Prostate gland (tissue), 2 donors: ENCODE measurements around the gene SH2D3C. TPM values are rescaled to one million over a fixed set of nuclear protein-coding genes. Genes with fewer than 3 reads are reported as not detected.

ENCODE experiments used
- DNase-seq: peaks from one replicate; pipeline ENCODE4 v3.0.0-alpha.2; 2019; ENCODE audit warnings: low spot score
- H3K27ac ChIP-seq, 2 donors: fragments of 200-600 bp; sonication (generic); 2 replicates each; pipeline ENCODE4 v1.5.1; 2017 to 2019
- H3K27me3 ChIP-seq: fragments of 200-600 bp; sonication (generic); replicated peaks from 2 replicates; pipeline ENCODE4 v1.5.1; 2019; ENCODE audit not compliant: insufficient read depth
- H3K36me3 ChIP-seq, 2 donors: fragments of 200-600 bp; sonication (generic); 1 replicate in 1 of 2; 2 replicates in 1 of 2; pipeline versions ENCODE4 v1.5.1 to v1.8.1; 2017 to 2019
- H3K4me1 ChIP-seq: fragments of 200-600 bp; sonication (generic); replicated peaks from 2 replicates; pipeline ENCODE4 v1.5.1; 2019
- H3K4me3 ChIP-seq, 2 donors: fragments of 200-600 bp; sonication (generic); 2 replicates each; pipeline ENCODE4 v1.5.1; 2017 to 2019
- H3K9me3 ChIP-seq: fragments of 200-600 bp; sonication (generic); 2 replicates; pipeline ENCODE4 v1.5.1; 2017
- POLR2A ChIP-seq: fragments of 450-650 bp; IDR thresholded peaks from one replicate; pipeline ENCODE4 v1.6.1; 2016; ENCODE audit warnings: antibody characterized with exemption, mild to moderate bottlenecking
- POLR2AphosphoS5 ChIP-seq: sonication (generic); formaldehyde crosslinking; IDR thresholded peaks from one replicate; pipeline ENCODE4 v1.6.1; 2017; ENCODE audit warnings: antibody characterized with exemption
- WGBS: methylation state at CpG from one replicate; pipeline ENCODE4 v1.1.5; 2018; 5-methylcytosine and 5-hydroxymethylcytosine counted together
- intact Hi-C: fragments of 100-400 bp; cut with DNase I; formaldehyde crosslinking; loops from one replicate; pipeline ENCODE4 v1.14.2; 2022
- total RNA-seq, 2 donors: library from RNA; depleted of rRNA; stranded (reverse); fragments of >200 nt; gene quantifications; one replicate each; pipeline ENCODE4 v1.1.0, GENCODE V29; 2016
- TF ChIP-seq, protein P1 (sequence below), 4 experiments: fragments of 200-600 bp in 2 of 4; fragments of 450-650 bp in 2 of 4; sonication (generic) in 2 of 4; IDR thresholded peaks; 1 replicate in 3 of 4; 2 replicates in 1 of 4; pipeline ENCODE4 v1.5.1; 2016 to 2019; ENCODE audit warnings: antibody characterized with exemption in 4 of 4, mild to moderate bottlenecking in 2 of 4, moderate library complexity in 2 of 4

Gene SH2D3C
- total RNA-seq, 2 donors from 2014 or later, result 5.5 to 11.4 TPM

DNA sequence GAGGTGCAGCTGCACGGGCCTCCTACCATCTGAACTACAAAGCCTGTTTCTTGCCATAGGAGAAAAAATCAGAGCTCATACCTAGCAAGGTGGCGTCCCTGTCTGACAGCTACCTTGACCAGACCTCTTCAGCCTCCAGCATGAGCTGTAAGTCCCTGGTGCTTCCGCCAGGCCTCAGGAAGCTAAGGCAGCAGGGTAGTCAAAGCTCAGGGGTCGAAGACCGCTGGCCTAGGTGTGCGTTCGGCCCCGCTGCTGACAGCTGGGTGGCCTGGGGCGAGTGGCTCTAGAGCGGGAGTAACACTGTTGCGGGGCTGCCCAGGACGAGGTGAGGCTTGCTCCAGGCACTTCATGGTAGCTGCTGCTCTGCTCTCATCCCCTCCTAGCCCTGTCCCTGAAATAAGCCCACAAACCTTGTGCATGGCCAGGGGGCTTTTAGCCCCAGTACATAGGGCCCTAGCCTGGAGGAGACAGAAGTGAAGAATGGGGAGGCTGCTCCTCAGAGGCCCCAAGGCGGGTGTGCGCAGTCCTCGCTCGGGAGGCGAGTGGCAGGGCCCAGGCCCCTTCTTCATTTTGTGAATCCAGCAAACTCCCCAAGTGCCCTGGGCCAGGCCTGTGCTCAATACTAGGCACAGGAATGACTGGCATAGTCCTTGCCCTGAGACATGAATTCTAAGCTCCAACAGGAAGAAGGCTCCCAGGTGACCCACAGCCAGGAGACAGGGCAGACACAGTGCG, 48.8 kb downstream of the SH2D3C start:
- no peaks in the 10 kb centered on the region for H3K27me3 ChIP-seq
- no peaks in the 10 kb centered on the region for H3K4me1 ChIP-seq
- no peaks in the 10 kb centered on the region for H3K9me3 ChIP-seq
- peaks cover 0 to 11% of the 10 kb centered on the region in 2 donors for H3K36me3 ChIP-seq
- TF ChIP-seq, protein P1, sequence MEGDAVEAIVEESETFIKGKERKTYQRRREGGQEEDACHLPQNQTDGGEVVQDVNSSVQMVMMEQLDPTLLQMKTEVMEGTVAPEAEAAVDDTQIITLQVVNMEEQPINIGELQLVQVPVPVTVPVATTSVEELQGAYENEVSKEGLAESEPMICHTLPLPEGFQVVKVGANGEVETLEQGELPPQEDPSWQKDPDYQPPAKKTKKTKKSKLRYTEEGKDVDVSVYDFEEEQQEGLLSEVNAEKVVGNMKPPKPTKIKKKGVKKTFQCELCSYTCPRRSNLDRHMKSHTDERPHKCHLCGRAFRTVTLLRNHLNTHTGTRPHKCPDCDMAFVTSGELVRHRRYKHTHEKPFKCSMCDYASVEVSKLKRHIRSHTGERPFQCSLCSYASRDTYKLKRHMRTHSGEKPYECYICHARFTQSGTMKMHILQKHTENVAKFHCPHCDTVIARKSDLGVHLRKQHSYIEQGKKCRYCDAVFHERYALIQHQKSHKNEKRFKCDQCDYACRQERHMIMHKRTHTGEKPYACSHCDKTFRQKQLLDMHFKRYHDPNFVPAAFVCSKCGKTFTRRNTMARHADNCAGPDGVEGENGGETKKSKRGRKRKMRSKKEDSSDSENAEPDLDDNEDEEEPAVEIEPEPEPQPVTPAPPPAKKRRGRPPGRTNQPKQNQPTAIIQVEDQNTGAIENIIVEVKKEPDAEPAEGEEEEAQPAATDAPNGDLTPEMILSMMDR (IDR thresholded peaks at IDR 0.05), result no peak
- TF ChIP-seq POLR2A (no peak), POLR2AphosphoS5 (no peak)
- intact Hi-C loops, result loop anchor here (5.0 kb wide), 1 partner anchor 222 kb away; no protein-coding TSS in a partner anchor
- 89% methylated on average over 18 of the region's 18 CpGs for WGBS
- no peak overlapping the region for H3K27ac ChIP-seq
- no peak for DNase-seq
- no peak overlapping the region for H3K4me3 ChIP-seq

- no peak overlapping the region for H3K27ac ChIP-seq
- TF ChIP-seq, protein P1 (IDR thresholded peaks at IDR 0.05), result no peak
- TF ChIP-seq POLR2AphosphoS5 (no peak), POLR2A (no peak)
- peaks cover 0 to 11% of the 10 kb centered on the region in 2 donors for H3K36me3 ChIP-seq
- H3K4me1 ChIP-seq, result no peaks in the 10 kb centered on the region
- no peaks in the 10 kb centered on the region for H3K9me3 ChIP-seq
- H3K27me3 ChIP-seq, result no peaks in the 10 kb centered on the region
- no peak overlapping the region for H3K4me3 ChIP-seq
- no peak for DNase-seq
- intact Hi-C loops, result no loop called here
- WGBS, result 89% methylated on average over 8 of the region's 8 CpGs
Observed at GRCh38 chr9:127728808-127729207, 49.7 kb downstream of the SH2D3C start.

GRCh38 chr9:127726871-127727270, 51.6 kb downstream of the SH2D3C start:
- Histone ChIP-seq H3K27ac (no peak overlapping the region), H3K4me1 (no peaks in the 10 kb centered on the region), H3K4me3 (no peak overlapping the region), H3K27me3 (no peaks in the 10 kb centered on the region), H3K36me3 (peaks cover 0 to 2% of the 10 kb centered on the region in 2 donors), H3K9me3 (no peaks in the 10 kb centered on the region)
- DNase-seq, result no peak
- intact Hi-C loops, result no loop called here
- 80% methylated on average over 8 of the region's 8 CpGs for WGBS
- TF ChIP-seq POLR2A (no peak), POLR2AphosphoS5 (no peak)
- TF ChIP-seq, protein P1 (IDR thresholded peaks at IDR 0.05), result no peak

GRCh38 chr9:127724012-127724411, 54.5 kb downstream of the SH2D3C start:
- H3K27ac ChIP-seq, result no peak overlapping the region
- 40% methylated on average over 22 of the region's 23 CpGs for WGBS
- TF ChIP-seq POLR2A, result no peak
- TF ChIP-seq POLR2AphosphoS5, result no peak
- TF ChIP-seq, protein P1 (IDR thresholded peaks at IDR 0.05), result no peak

GRCh38 chr9:127723444-127723843, 55.0 kb downstream of the SH2D3C start:
- intact Hi-C loops, result no loop called here
- no peak for DNase-seq
- 30% methylated on average over 5 of the region's 5 CpGs for WGBS
- Histone ChIP-seq H3K4me1 (no peaks in the 10 kb centered on the region), H3K36me3 (no peaks in the 10 kb centered on the region), H3K27ac (no peak overlapping the region), H3K4me3 (no peak overlapping the region), H3K9me3 (no peaks in the 10 kb centered on the region), H3K27me3 (no peaks in the 10 kb centered on the region)
- TF ChIP-seq POLR2AphosphoS5, result no peak
- TF ChIP-seq, protein P1 (IDR thresholded peaks at IDR 0.05), result no peak
- TF ChIP-seq POLR2A, result no peak

More at GRCh38 chr9:127724012-127724411, 54.5 kb downstream of the SH2D3C start:
- no peaks in the 10 kb centered on the region for H3K27me3 ChIP-seq
- intact Hi-C loops, result no loop called here
- H3K4me1 ChIP-seq, result no peaks in the 10 kb centered on the region
- no peaks in the 10 kb centered on the region for H3K36me3 ChIP-seq
- H3K9me3 ChIP-seq, result no peaks in the 10 kb centered on the region
- no peak for DNase-seq
- H3K4me3 ChIP-seq, result no peak overlapping the region
